Measurements from ENCODE around the gene CFAP299. TPM values are rescaled to one million over a fixed set of nuclear protein-coding genes. Genes with fewer than 3 reads are reported as not detected.
"Not testable (repeated sequence)": the region's sequence is repeated elsewhere in the genome, so short reads cannot be mapped to it uniquely, and the experiment has no call there.

Gene CFAP299
- total RNA-seq, 1 donor from 2014 or later = not detected

DNA sequence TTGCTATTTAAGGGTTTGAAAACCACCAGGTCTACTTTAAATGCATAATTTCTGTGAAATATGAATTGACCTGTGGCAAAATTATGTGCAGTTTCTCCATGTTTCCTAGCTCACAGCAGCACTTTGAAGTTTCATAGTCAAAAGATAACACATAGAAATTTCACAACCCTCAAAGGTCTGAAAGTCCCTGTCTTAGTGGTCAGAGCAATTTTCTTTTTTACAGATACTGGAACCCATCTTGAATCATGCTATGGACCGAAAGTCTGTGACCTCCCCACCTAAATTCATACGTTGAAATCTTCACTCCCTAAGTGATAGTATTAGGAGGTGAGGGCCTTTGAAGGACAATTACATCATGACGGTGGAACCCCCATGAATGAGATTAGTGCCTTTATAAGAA lies 454.6 kb downstream of the CFAP299 start:
- TF ChIP-seq, protein P1, sequence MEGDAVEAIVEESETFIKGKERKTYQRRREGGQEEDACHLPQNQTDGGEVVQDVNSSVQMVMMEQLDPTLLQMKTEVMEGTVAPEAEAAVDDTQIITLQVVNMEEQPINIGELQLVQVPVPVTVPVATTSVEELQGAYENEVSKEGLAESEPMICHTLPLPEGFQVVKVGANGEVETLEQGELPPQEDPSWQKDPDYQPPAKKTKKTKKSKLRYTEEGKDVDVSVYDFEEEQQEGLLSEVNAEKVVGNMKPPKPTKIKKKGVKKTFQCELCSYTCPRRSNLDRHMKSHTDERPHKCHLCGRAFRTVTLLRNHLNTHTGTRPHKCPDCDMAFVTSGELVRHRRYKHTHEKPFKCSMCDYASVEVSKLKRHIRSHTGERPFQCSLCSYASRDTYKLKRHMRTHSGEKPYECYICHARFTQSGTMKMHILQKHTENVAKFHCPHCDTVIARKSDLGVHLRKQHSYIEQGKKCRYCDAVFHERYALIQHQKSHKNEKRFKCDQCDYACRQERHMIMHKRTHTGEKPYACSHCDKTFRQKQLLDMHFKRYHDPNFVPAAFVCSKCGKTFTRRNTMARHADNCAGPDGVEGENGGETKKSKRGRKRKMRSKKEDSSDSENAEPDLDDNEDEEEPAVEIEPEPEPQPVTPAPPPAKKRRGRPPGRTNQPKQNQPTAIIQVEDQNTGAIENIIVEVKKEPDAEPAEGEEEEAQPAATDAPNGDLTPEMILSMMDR (IDR thresholded peaks at IDR 0.05; ENCODE audit: borderline replicate concordance) = no peak
- intact Hi-C loops (cut with micrococcal nuclease) = no loop called here
- H3K9me3 ChIP-seq (replicated peaks) = peaks cover 11% of the 10 kb centered on the region
- H3K27ac ChIP-seq (replicated peaks) = no peak overlapping the region
- no peaks in the 10 kb centered on the region for H3K27me3 ChIP-seq (ENCODE audit: low read depth)
- H3K4me3 ChIP-seq = no peak overlapping the region
- H3K36me3 ChIP-seq = no peaks in the 10 kb centered on the region
- H3K4me1 ChIP-seq = no peaks in the 10 kb centered on the region
- DNase-seq = no peak

DNA sequence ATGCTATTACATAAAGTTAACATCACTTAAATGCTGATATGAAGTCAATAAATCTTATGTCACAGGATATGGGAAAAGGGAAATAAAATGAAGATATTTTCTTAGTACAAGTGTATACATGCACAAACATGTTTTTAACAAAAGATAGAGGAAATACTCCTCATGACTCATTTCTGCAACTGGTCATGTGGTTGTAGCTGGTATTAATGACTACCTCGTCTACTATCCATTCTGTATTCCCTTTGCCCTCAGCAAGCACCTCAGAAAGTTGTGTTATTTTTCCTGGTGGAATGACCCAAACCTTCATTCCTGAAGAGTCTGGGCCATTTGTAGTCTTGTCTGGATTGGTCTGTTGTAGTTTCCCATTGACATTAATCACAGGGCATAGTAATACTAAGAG lies 458.1 kb downstream of the CFAP299 start:
- H3K36me3 ChIP-seq; H3K27me3 ChIP-seq (ENCODE audit: low read depth); DNase-seq; H3K4me1 ChIP-seq; intact Hi-C loops (cut with micrococcal nuclease); H3K27ac ChIP-seq (replicated peaks); H3K4me3 ChIP-seq: not testable (repeated sequence)
- H3K9me3 ChIP-seq (replicated peaks) = peaks cover 46% of the 10 kb centered on the region

DNA sequence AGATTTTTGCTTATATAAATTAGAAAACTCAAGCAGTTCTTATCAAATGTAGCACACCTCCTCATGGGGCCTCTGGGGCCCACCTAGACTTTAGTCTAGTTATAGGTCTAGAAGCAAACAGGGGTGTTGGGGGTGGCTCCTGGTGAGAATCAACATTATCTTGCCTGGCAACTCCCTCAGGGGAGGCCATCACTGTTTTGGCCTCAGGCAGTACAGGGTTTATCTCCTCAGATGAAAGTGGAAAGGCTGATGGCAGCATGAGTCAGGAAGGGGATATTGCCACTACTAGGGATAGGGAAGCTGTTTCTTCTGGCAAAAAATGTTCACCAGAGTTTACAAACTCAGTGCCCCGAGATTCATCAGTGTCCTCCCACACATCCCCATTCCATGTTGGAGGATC lies 462.6 kb downstream of the CFAP299 start:
- Histone ChIP-seq H3K36me3 (no peaks in the 10 kb centered on the region), H3K27me3 (ENCODE audit: low read depth) (no peaks in the 10 kb centered on the region), H3K4me3 (no peak overlapping the region), H3K4me1 (no peaks in the 10 kb centered on the region), H3K27ac (replicated peaks) (no peak overlapping the region), H3K9me3 (replicated peaks) (peaks cover 46% of the 10 kb centered on the region)
- TF ChIP-seq, protein P1 (IDR thresholded peaks at IDR 0.05; ENCODE audit: borderline replicate concordance) = no peak
- intact Hi-C loops (cut with micrococcal nuclease) = no loop called here
- no peak for DNase-seq

DNA sequence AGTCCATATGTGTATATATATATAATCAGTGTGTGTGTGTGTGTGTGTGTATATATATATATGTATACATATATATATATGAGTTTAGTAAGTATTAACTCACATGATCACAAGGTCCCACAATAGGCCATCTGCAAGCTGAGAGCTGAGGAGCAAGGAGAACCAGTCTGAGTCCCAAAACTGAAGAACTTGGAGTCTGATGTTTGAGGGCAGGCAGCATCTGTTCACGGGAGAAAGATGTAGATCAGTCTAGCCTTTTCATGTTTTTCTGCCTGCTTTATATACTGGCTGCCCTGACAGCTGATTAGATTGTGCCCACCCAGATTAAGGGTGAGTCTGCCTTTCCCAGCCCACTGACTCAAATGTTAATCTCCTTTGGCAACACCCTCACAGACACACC lies 465.2 kb downstream of the CFAP299 start:
- H3K27ac ChIP-seq (replicated peaks); intact Hi-C loops (cut with micrococcal nuclease); DNase-seq; H3K36me3 ChIP-seq; H3K4me3 ChIP-seq; H3K27me3 ChIP-seq (ENCODE audit: low read depth); H3K4me1 ChIP-seq: not testable (repeated sequence)
- peaks cover 31% of the 10 kb centered on the region for H3K9me3 ChIP-seq (replicated peaks)

DNA sequence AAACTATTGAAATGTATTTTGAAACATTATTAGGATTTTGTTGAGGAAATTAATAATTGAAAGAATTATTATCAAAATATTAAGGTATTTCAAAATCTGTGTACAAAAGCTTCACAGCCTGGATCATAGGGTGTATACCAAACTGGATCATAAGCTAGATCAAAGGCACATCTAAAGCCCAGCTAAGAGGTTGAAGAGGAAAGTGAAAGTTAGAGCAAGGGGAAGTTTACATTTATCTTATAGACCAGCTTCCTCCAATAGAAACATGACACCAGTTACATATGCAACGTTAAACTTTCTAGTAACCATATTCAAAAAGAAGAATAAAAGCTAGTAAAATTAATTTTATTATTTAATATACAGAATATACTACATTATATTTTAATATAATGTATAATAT lies 467.8 kb downstream of the CFAP299 start:
- Histone ChIP-seq H3K9me3 (replicated peaks) (peaks cover 5% of the 10 kb centered on the region), H3K27ac (replicated peaks) (no peak overlapping the region), H3K36me3 (no peaks in the 10 kb centered on the region), H3K4me1 (no peaks in the 10 kb centered on the region), H3K27me3 (ENCODE audit: low read depth) (no peaks in the 10 kb centered on the region), H3K4me3 (no peak overlapping the region)
- no peak for DNase-seq
- TF ChIP-seq, protein P1 (IDR thresholded peaks at IDR 0.05; ENCODE audit: borderline replicate concordance) = no peak
- intact Hi-C loops (cut with micrococcal nuclease) = no loop called here

DNA sequence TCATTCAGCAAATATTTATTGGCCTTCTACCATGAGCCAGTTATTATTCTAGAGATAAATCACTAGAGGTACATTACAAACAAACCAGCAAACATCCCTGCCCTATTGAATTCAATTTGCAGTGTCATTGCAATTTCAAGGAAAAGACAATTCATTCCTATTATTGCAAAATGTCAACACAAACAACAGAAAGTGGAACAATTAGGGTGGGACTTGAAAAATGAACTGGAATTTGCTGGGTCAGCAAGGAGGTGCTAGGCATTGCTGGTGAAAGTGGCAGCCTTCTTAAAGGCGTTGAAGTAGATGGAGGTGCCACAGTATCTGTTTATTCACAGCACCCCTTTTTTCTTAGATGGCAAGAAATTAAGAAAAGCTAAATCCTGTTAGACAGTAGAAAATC lies 470.9 kb downstream of the CFAP299 start:
- H3K9me3 ChIP-seq (replicated peaks) = no peaks in the 10 kb centered on the region
- no peak overlapping the region for H3K4me3 ChIP-seq
- no peak for DNase-seq
- intact Hi-C loops (cut with micrococcal nuclease) = no loop called here
- H3K36me3 ChIP-seq = no peaks in the 10 kb centered on the region
- no peaks in the 10 kb centered on the region for H3K27me3 ChIP-seq (ENCODE audit: low read depth)
- H3K27ac ChIP-seq (replicated peaks) = no peak overlapping the region
- TF ChIP-seq, protein P1 (IDR thresholded peaks at IDR 0.05; ENCODE audit: borderline replicate concordance) = no peak
- no peaks in the 10 kb centered on the region for H3K4me1 ChIP-seq
